Esophagus muscularis mucosa (tissue), 4 donors: ENCODE results near the gene ACTC1. TPM values are rescaled to one million over a fixed set of nuclear protein-coding genes. Genes with fewer than 3 reads are reported as not detected.

Experiments used
- DNase-seq: peaks from one replicate; pipeline ENCODE4 v3.0.0-alpha.2; 2017; ENCODE audit errors: extremely low spot score
- H3K27ac ChIP-seq, 4 donors: fragments of 200-600 bp; sonication (generic); replicated peaks in 1 of 4; 1 replicate in 3 of 4; 2 replicates in 1 of 4; pipeline ENCODE4 v1.5.1; 2016 to 2019; ENCODE audit warnings: mild to moderate bottlenecking in 1 of 4
- H3K27me3 ChIP-seq, 4 donors: fragments of 200-600 bp; sonication (generic); one replicate each; pipeline versions ENCODE4 v1.5.1 to v1.6.0; 2016 to 2019
- H3K36me3 ChIP-seq, 4 donors: fragments of 200-600 bp; sonication (generic); one replicate each; pipeline ENCODE4 v1.5.1; 2016 to 2019
- H3K4me1 ChIP-seq, 4 donors: fragments of 200-600 bp; sonication (generic); one replicate each; pipeline ENCODE4 v1.5.1; 2016 to 2019
- H3K4me3 ChIP-seq, 4 donors: fragments of 200-600 bp; sonication (generic); 1 replicate in 2 of 4; 2 replicates in 2 of 4; pipeline ENCODE4 v1.5.1; 2016 to 2019; ENCODE audit warnings: mild to moderate bottlenecking in 4 of 4, moderate library complexity in 1 of 4
- H3K9me3 ChIP-seq, 4 donors: fragments of 200-600 bp; sonication (generic); 1 replicate in 3 of 4; 2 replicates in 1 of 4; pipeline ENCODE4 v1.5.1; 2016 to 2019
- EP300 ChIP-seq: sonication (generic); formaldehyde crosslinking; IDR thresholded peaks from one replicate; pipeline ENCODE4 v1.6.1; 2017; ENCODE audit warnings: antibody characterized with exemption
- POLR2A ChIP-seq: fragments of 450-650 bp; IDR thresholded peaks from one replicate; pipeline ENCODE4 v1.6.1; 2017; ENCODE audit warnings: antibody characterized with exemption, moderate library complexity, mild to moderate bottlenecking, low read depth
- POLR2AphosphoS5 ChIP-seq, 2 donors: sonication (generic); formaldehyde crosslinking; IDR thresholded peaks; one replicate each; pipeline ENCODE4 v1.6.1; 2017; ENCODE audit warnings: antibody characterized with exemption in 2 of 2
- WGBS: methylation state at CpG from one replicate; pipeline ENCODE4 v1.1.5; 2018; 5-methylcytosine and 5-hydroxymethylcytosine counted together
- intact Hi-C: fragments of 100-400 bp; cut with DNase I; formaldehyde crosslinking; loops from one replicate; pipeline ENCODE4 v1.15.1; 2023
- total RNA-seq, 4 donors: library from RNA; depleted of rRNA; stranded (reverse); fragments of >200 nt; gene quantifications; one replicate each; pipeline versions ENCODE4 v1.1.0 to v1.2.1, GENCODE V29; 2016
- TF ChIP-seq, protein P1 (sequence below), 3 experiments: fragments of 200-600 bp in 2 of 3; fragments of 450-650 bp in 1 of 3; sonication (generic) in 2 of 3; IDR thresholded peaks; one replicate each; pipeline ENCODE4 v1.5.1; 2017 to 2019; ENCODE audit warnings: antibody characterized with exemption in 3 of 3, mild to moderate bottlenecking in 2 of 3, moderate library complexity in 1 of 3

The ACTC1 gene
- total RNA-seq, 4 donors from 2014 or later, result 4.7 to 8.7 (median 7.3) TPM

DNA sequence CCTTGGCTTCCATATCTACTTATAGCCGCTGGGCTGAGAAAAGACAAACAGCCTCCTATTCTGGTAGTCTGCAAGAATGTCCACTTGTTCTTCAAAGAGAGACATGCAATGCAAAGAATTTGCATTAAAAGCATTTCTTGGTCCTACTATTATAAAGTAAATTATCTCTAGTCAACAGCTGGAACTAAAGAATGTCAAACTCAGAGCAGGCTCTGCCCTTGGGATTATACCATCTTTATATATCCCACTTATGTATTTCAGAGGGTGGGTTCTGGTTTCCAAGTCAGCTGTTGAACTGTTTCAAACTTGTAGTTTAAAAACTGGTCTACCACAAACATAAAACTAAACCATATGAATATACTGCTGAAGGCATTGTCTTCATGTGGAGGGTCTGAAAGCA lies 7.0 kb upstream of the ACTC1 start:
- WGBS, result 93% methylated on average over 1 of the region's 1 CpG
- Histone ChIP-seq H3K4me3 (no peak overlapping the region), H3K27ac (no peak overlapping the region), H3K4me1 (peaks cover 5 to 10% (median 8%) of the 10 kb centered on the region in 4 donors), H3K36me3 (no peaks in the 10 kb centered on the region), H3K27me3 (no peaks in the 10 kb centered on the region), H3K9me3 (no peaks in the 10 kb centered on the region)
- no peak for DNase-seq
- TF ChIP-seq POLR2A (no peak), EP300 (no peak), POLR2AphosphoS5 (IDR thresholded peaks at IDR 0.05) (no peak)
- TF ChIP-seq, protein P1, sequence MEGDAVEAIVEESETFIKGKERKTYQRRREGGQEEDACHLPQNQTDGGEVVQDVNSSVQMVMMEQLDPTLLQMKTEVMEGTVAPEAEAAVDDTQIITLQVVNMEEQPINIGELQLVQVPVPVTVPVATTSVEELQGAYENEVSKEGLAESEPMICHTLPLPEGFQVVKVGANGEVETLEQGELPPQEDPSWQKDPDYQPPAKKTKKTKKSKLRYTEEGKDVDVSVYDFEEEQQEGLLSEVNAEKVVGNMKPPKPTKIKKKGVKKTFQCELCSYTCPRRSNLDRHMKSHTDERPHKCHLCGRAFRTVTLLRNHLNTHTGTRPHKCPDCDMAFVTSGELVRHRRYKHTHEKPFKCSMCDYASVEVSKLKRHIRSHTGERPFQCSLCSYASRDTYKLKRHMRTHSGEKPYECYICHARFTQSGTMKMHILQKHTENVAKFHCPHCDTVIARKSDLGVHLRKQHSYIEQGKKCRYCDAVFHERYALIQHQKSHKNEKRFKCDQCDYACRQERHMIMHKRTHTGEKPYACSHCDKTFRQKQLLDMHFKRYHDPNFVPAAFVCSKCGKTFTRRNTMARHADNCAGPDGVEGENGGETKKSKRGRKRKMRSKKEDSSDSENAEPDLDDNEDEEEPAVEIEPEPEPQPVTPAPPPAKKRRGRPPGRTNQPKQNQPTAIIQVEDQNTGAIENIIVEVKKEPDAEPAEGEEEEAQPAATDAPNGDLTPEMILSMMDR (IDR thresholded peaks at IDR 0.05), result no peak
- intact Hi-C loops, result no loop called here

DNA sequence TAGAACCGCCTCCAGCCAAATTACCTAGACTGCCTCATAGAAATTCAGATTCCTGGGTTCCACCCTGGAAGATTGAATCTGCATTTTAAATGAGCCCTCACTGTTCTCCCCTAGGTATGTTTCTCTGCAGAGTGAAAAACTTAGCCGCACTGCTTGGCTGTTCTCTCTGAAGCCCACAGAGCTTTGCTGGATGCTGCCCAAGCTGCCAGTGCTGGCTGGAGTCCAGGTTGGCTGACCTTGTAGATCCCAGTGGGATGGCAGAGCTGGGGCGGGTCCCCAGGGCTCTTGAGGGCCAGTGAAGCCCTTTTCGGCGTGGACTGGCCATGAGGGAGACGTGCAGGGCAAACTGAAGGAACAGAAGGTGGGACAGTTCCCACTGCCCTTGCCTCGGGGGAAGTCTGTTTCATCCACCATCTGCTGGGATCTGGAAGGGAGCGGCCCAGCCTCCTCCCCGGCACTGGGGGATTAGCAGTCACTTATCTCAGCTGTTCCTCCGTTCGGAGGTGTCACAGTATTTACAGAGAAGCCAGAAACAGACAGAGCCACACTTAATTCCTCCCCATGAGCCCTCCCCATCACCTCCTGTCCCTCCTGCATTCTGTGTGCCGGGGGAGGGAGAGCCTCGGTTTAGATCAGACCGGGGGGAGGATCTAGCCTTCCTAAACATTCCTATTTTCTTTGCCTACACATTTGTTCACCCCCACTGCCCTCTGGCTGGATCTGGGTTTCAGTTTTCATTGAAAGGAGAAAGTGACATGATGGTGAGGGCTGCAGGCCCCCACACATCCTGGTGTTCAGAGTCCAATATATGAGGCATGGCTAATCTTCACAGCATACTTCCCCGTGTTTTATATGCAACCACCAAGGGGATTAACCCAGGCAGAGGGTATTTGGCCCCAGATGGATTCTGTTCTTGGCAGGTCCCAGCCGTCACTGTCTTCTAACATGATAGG lies 4.1 kb upstream of the ACTC1 start:
- TF ChIP-seq, protein P1 (IDR thresholded peaks at IDR 0.05), result no peak
- TF ChIP-seq EP300 (no peak), POLR2A (no peak), POLR2AphosphoS5 (IDR thresholded peaks at IDR 0.05) (no peak)
- WGBS, result 40% methylated on average over 12 of the region's 16 CpGs
- peaks cover 0 to 19% (median 3%) of the 10 kb centered on the region in 4 donors for H3K27me3 ChIP-seq
- H3K9me3 ChIP-seq, result no peaks in the 10 kb centered on the region
- intact Hi-C loops, result no loop called here
- no peak for DNase-seq
- H3K4me3 ChIP-seq, result no peak overlapping the region
- H3K4me1 ChIP-seq, result peaks cover 12 to 26% (median 21%) of the 10 kb centered on the region in 4 donors
- H3K36me3 ChIP-seq, result peaks cover 0 to 7% (median 0%) of the 10 kb centered on the region in 4 donors
- peak overlapping the region in 1 of 4 donors; percentile 2 for H3K27ac ChIP-seq

DNA sequence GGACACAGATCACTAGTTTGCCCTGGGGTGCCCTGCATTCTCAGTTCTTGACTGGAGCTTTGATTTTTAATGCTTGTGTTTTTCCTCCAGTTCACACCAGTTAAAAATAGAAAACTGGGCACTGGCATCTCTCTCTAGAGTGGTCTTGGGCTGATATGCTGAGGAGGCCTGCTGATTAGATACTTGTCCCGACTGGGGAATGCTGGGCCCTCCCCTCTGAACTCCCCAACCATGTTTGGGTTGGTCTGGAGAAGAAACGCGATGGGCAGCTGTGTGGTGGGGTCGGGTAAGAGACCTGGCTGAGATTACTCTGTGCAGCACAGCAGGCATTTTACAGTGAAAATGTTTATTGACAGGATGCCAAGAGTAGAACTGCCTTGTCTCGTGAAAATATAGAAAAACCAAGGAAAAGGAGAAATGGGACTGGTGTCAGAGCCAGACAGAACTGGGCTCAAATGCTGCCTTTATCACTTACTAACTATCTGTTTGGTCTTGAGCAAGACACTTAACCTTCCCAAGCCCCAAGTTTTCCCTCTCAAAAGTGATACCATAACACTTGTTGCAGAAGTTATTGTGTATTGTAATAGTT lies 1.6 kb upstream of the ACTC1 start:
- DNase-seq, result no peak
- intact Hi-C loops, result no loop called here
- H3K36me3 ChIP-seq, result peaks cover 0 to 32% (median 0%) of the 10 kb centered on the region in 4 donors
- TF ChIP-seq, protein P1 (IDR thresholded peaks at IDR 0.05), result no peak
- TF ChIP-seq POLR2AphosphoS5 (IDR thresholded peaks at IDR 0.05) (no peak), EP300 (no peak), POLR2A (no peak)
- peaks cover 0 to 38% (median 5%) of the 10 kb centered on the region in 4 donors for H3K27me3 ChIP-seq
- no peak overlapping the region for H3K27ac ChIP-seq
- H3K9me3 ChIP-seq, result no peaks in the 10 kb centered on the region
- peaks cover 12 to 32% (median 26%) of the 10 kb centered on the region in 4 donors for H3K4me1 ChIP-seq
- no peak overlapping the region for H3K4me3 ChIP-seq
- 67% methylated on average over 5 of the region's 5 CpGs for WGBS

DNA sequence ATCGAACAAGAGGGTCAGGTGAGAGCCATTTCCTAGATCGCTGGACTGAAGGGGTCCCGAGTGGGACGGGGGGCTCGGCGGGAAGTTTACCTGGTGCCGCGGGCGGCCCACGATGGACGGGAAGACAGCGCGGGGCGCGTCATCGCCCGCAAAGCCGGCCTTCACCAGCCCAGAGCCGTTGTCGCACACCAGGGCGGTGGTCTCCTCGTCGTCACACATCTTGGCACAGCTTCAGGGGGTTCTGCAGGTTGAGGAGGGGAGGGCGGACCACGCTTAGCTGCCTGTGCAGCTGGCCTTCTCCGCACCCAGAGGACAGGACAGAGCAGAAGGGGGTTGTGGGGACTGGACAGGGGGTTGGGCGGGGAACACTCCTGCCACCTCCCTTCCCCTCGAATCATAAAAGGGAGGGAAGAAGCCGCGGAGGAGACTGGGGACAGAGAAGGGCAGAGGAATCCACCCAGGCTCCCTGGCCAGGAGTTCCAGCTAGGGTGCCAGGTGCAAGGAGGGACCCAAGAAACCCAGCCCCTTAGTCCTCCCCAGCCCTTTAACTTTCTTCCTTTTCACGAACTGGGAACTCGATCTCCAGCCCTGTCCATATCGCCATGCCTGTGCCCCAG lies 651 bp downstream of the ACTC1 start:
- TF ChIP-seq POLR2AphosphoS5 (IDR thresholded peaks at IDR 0.05), result no peak
- no peak for TF ChIP-seq POLR2A
- TF ChIP-seq, protein P1 (IDR thresholded peaks at IDR 0.05), result no peak
- no peak for TF ChIP-seq EP300
- Histone ChIP-seq H3K4me3 (peak overlapping the region; percentile 36 to 47 (median 38)), H3K27ac (no peak overlapping the region), H3K36me3 (peaks cover 0 to 44% (median 0%) of the 10 kb centered on the region in 4 donors), H3K9me3 (no peaks in the 10 kb centered on the region), H3K27me3 (peaks cover 0 to 38% (median 5%) of the 10 kb centered on the region in 4 donors), H3K4me1 (peaks cover 12 to 30% (median 26%) of the 10 kb centered on the region in 4 donors)
- intact Hi-C loops, result no loop called here
- WGBS, result 25% methylated on average over 28 of the region's 33 CpGs
- DNase-seq, result no peak
